ENCODE measurements around the gene SNORC. TPM values are rescaled to one million over a fixed set of nuclear protein-coding genes. Genes with fewer than 3 reads are reported as not detected.

Gene SNORC
- total and polyA plus RNA-seq, 4 donors, result 0.63 to 2.1 (median 1.3) TPM

- no peak overlapping the region for H3K4me3 ChIP-seq
- ATAC-seq (ENCODE audit: insufficient read depth, low FRiP score), result no peak
- peaks cover 0 to 9% (median 0%) of the 10 kb centered on the region in 5 donors for H3K4me1 ChIP-seq (ENCODE audit: control insufficient read depth in 5 of 5, insufficient read depth in 5 of 5, low read length in 5 of 5)
- no peak for TF ChIP-seq CTCF (IDR thresholded peaks at IDR 0.05; ENCODE audit: control extremely low read depth, extremely low read depth)
- H3K9me3 ChIP-seq (ENCODE audit: control insufficient read depth in 4 of 4, insufficient read depth in 3 of 4, low read length in 3 of 4), result no peaks in the 10 kb centered on the region
- H3K27ac ChIP-seq (ENCODE audit: low read depth in 1 of 2, low read length in 1 of 2), result no peak overlapping the region
- no peak for DNase-seq
- peaks cover 0 to 7% (median 7%) of the 10 kb centered on the region in 3 donors for H3K27me3 ChIP-seq (ENCODE audit: control insufficient read depth in 3 of 3, insufficient read depth in 3 of 3, low read length in 2 of 3)
- 94% methylated on average over 14 of the region's 14 CpGs for WGBS, 2 donors
- H3K36me3 ChIP-seq (ENCODE audit: control insufficient read depth in 4 of 4, insufficient read depth in 4 of 4, low read length in 4 of 4), result no peaks in the 10 kb centered on the region
- H3K9ac ChIP-seq (ENCODE audit: insufficient read depth in 1 of 2, low read length in 2 of 2), result no peak overlapping the region
These were observed 3.3 kb downstream of the SNORC start for GRCh38 chr2:232873292-232873908.

GRCh38 chr2:232873909-232874641, 4.0 kb downstream of the SNORC start:
- no peak overlapping the region for H3K27ac ChIP-seq (ENCODE audit: low read depth in 1 of 2, low read length in 1 of 2)
- DNase-seq (no peak), ATAC-seq (ENCODE audit: insufficient read depth, low FRiP score) (no peak)
- H3K27me3 ChIP-seq (ENCODE audit: control insufficient read depth in 3 of 3, insufficient read depth in 3 of 3, low read length in 2 of 3), result peaks cover 0 to 7% (median 7%) of the 10 kb centered on the region in 3 donors
- H3K4me3 ChIP-seq, result no peak overlapping the region
- WGBS, 2 donors, result 62 to 68% methylated on average over 6 of the region's 6 CpGs
- no peak for TF ChIP-seq CTCF (IDR thresholded peaks at IDR 0.05; ENCODE audit: control extremely low read depth, extremely low read depth)
- H3K9ac ChIP-seq (ENCODE audit: insufficient read depth in 1 of 2, low read length in 2 of 2), result no peak overlapping the region
- no peaks in the 10 kb centered on the region for H3K36me3 ChIP-seq (ENCODE audit: control insufficient read depth in 4 of 4, insufficient read depth in 4 of 4, low read length in 4 of 4)
- H3K9me3 ChIP-seq (ENCODE audit: control insufficient read depth in 4 of 4, insufficient read depth in 3 of 4, low read length in 3 of 4), result no peaks in the 10 kb centered on the region
- H3K4me1 ChIP-seq (ENCODE audit: control insufficient read depth in 5 of 5, insufficient read depth in 5 of 5, low read length in 5 of 5), result peaks cover 0 to 9% (median 0%) of the 10 kb centered on the region in 5 donors

- DNase-seq (no peak), ATAC-seq (ENCODE audit: insufficient read depth, low FRiP score) (no peak)
- H3K4me3 ChIP-seq, result no peak overlapping the region
- no peaks in the 10 kb centered on the region for H3K9me3 ChIP-seq (ENCODE audit: control insufficient read depth in 4 of 4, insufficient read depth in 3 of 4, low read length in 3 of 4)
- no peaks in the 10 kb centered on the region for H3K36me3 ChIP-seq (ENCODE audit: control insufficient read depth in 4 of 4, insufficient read depth in 4 of 4, low read length in 4 of 4)
- no peak overlapping the region for H3K9ac ChIP-seq (ENCODE audit: insufficient read depth in 1 of 2, low read length in 2 of 2)
- 94 to 96% methylated on average over 16 of the region's 16 CpGs for WGBS, 2 donors
- peaks cover 0 to 9% (median 0%) of the 10 kb centered on the region in 5 donors for H3K4me1 ChIP-seq (ENCODE audit: control insufficient read depth in 5 of 5, insufficient read depth in 5 of 5, low read length in 5 of 5)
- H3K27me3 ChIP-seq (ENCODE audit: control insufficient read depth in 3 of 3, insufficient read depth in 3 of 3, low read length in 2 of 3), result peaks cover 0 to 7% (median 7%) of the 10 kb centered on the region in 3 donors
- H3K27ac ChIP-seq (ENCODE audit: low read depth in 1 of 2, low read length in 1 of 2), result no peak overlapping the region
- TF ChIP-seq CTCF (IDR thresholded peaks at IDR 0.05; ENCODE audit: control extremely low read depth, extremely low read depth), result no peak
These were observed 4.7 kb downstream of the SNORC start for GRCh38 chr2:232874677-232875223.
